Measurements from ENCODE around the gene SPDYE16.
"Not testable (repeated sequence)": the region's sequence is repeated elsewhere in the genome, so short reads cannot be mapped to it uniquely, and the experiment has no call there.

SPDYE16 gene

DNA sequence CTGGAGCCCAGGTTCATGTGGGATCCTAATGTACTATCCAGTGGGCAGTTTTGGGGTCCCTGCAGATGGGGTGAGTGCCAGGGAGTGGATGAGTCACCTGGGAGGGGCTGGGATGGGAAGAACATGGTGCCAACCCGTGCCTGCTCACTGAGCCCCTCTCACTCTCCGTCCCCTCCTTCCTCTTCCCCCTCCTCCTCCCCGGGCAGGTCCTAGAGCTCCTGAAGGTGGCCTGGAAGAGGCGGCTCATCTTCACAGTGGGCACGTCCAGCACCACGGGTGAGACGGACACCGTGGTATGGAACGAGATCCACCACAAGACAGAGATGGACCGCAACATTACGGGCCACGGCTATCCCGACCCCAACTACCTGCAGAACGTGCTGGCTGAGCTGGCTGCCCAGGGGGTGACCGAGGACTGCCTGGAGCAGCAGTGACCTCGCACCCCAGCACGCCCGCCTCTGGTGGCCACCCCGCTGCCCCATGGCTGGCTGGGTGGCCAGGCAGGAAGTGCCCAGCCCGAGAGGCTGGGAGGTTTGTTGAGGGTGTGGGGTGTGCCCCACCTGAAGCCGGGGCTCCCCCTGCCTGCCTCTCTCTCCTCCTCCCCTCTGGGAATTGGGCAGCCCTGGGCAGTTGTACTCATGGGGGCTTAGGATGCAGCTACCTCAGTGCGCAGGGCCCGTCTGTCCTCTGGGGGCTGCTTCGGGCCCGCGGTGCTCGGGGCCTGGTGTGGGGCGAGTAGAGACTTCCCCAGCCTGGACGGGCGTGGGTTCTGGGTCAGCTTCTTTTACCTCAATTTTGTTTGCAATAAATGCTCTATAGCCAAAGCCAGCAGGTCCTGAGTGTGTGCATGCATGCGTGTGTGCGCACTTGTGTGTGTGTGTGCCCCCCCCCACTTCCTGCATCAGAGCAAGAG, 37.7 kb downstream of the SPDYE16 start:
- DNase-seq (ENCODE audit: low read depth in 1 of 2, low spot score in 1 of 2): no peak

DNA sequence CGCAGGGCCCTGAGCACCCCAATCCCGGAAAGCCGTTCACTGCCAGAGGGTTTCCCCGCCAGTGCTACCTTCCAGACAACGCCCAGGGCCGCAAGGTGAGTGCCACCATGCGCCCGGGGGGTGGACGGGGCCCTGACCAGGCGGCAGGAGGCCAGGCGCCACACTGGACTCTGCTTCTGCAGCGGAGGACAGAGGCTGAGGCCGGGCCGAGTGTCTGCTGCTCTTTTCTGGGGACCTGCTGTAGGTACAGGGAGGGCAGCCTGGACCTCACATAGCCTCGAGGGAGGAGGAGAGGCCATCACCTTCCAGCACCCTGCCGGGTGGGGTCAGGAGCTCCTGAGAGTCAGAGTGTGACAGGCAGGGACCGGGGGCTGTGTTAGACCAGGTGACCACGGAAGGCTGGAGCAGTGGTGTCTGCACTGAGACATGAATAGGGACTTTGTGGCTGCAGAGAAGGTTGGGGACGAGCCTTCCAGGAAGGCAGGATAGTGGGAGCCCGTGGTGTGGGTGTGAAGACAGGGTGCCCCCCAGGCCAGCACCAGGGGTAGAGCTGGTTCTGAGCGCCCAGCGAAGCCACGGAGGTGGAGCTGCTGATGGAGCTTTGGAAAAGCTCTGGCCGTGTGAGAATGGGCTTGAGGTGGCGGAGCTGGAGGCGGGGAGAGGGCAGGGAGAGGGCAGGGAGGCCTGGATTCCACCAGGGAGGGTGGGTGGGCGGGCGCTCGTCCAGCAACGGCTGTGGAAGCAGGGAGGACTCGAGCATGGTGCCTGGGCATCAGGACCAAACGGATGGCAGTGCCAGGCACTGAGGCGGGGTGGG, 38.5 kb downstream of the SPDYE16 start:
- not testable (repeated sequence) for DNase-seq (ENCODE audit: low read depth in 1 of 2, low spot score in 1 of 2)

DNA sequence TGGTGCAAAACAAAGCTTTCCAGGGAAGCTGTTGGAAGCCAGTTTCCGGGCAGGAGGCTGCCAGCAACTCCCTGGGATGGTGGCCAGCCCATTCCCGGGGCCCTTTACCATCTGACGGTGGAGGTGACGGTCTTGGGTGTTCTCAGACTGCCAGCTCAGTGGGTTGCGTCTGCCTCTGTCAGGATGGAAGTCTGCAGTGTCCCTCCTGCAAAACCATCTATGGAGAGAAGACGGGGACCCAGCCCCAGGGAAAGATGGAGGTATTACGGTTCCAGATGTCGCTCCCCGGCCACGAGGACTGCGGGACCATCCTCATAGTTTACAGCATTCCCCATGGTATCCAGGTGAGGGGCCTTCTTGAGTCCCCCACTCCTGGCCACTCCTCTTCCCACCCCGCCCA, 39.9 kb downstream of the SPDYE16 start:
- not testable (repeated sequence) for DNase-seq (ENCODE audit: low read depth in 1 of 2, low spot score in 1 of 2)

DNA sequence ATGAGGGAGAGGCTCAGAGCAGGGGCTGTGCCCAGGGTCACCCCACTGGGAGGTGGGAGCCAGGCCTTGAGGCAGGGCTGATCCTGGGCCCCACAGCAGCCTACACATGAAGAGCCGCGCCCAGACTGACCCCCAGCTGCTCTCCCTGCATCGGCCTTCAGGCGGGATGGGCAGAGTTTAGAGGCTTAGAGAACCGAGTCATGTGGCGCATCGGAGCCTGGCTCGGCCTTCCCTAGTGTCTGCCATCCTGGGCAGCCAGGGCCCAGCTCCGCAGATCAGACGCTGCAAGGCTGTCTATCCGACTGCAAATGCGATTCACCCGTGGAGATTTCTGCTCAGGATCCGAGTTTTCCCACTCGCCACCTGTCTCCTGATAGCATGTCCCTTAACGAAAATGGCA, 40.3 kb downstream of the SPDYE16 start:
- not testable (repeated sequence) for DNase-seq (ENCODE audit: low read depth in 1 of 2, low spot score in 1 of 2)

DNA sequence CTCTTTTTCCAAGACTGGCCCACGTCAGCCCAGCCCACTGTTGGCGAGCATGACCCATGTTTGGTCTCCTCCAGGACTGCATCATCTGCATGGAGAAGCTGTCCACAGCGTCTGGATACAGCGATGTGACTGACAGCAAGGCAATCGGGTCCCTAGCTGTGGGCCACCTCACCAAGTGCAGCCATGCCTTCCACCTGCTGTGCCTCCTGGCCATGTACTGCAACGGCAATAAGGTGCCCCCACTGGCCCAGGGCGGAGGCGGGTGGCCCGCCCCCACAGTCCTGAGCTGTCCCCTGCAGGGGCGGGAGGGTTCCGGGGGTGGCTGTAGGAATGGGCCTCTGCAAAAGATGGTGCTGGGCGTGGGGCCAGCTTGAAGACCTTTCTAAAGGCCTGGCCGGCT, 40.9 kb downstream of the SPDYE16 start:
- not testable (repeated sequence) for DNase-seq (ENCODE audit: low read depth in 1 of 2, low spot score in 1 of 2)

DNA sequence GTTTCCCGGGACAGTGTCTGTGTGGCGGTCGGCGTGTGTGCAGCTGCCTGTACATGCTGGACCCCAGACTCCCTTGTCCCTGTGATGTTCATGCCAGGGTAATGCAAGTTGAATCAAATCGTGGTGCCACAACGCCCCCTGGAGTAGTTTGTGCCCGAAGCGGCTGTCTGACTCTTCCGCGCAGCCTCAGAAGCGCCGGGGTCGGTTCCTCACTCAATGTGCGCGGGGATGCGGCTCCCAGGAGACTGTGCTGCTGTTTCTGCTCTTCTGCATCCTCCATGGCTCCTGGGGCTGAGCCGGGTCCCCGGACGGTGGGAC, 43.2 kb downstream of the SPDYE16 start:
- DNase-seq (ENCODE audit: low read depth in 1 of 2, low spot score in 1 of 2): not testable (repeated sequence)

DNA sequence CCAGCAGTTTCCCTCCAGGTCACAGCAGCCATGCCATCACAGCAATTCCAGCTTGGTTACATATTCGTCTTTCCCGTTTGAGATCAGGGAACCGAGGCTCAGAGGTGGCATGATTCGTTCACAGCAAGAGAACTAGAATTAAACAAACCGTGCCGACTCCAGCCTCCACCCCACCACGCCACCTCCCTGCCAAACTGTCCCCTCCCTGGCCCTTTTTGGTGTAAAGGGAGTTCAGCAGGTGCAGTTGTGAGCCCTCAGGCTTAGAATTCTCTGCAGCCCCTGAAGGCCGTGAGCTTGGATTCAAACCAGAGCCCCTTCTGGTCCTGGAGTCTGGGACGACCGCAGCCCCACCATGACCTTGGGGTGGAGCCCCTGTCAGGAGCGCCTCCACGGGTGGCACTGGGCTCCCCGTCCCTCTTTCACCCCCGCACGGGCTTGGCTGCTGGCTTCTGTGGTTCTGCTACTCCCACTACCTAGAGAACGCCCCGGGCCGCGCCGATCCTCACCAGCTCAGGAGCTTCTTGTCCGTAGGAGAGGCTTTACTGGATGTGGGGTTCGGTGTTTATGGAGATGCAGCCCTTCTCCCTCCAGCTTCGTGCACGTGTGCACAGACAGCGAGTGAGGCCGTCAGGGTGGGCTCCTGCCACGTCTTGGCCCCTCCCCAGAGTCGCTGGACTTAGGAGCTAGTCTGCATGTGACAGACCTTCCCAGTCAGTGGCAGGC, 43.7 kb downstream of the SPDYE16 start:
- not testable (repeated sequence) for DNase-seq (ENCODE audit: low read depth in 1 of 2, low spot score in 1 of 2)

DNA sequence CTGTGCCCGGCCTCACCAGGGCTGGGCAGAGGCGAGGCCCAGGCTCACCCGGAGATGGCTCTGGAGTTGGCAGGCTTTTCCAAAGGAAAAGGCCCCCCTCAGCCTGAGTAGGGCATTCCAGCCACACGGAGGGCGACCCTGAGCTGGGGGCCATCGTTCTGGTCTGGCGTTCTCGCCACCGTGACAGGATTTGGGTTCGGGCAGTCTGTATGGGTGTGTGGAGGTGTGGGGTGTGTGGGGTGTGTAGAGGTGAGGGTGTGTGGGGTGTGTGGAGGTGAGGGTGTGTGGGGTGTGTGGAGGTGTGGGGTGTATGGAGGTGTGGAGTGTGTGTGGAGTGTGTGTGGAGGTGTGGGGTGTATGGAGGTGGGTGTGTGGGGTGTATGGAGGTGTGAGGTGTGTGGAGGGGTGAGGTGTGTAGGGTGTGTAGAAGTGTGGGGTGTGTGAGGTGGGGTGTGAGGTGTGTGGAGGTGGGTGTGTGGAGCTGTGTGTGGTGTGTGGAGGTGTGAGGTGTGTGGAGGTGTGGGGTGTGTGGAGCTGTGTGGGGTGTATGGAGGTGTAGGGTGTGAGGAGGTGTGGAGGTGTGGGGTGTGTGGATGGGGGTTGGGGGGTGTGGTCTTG, 44.4 kb downstream of the SPDYE16 start:
- DNase-seq (ENCODE audit: low read depth in 1 of 2, low spot score in 1 of 2): not testable (repeated sequence)

DNA sequence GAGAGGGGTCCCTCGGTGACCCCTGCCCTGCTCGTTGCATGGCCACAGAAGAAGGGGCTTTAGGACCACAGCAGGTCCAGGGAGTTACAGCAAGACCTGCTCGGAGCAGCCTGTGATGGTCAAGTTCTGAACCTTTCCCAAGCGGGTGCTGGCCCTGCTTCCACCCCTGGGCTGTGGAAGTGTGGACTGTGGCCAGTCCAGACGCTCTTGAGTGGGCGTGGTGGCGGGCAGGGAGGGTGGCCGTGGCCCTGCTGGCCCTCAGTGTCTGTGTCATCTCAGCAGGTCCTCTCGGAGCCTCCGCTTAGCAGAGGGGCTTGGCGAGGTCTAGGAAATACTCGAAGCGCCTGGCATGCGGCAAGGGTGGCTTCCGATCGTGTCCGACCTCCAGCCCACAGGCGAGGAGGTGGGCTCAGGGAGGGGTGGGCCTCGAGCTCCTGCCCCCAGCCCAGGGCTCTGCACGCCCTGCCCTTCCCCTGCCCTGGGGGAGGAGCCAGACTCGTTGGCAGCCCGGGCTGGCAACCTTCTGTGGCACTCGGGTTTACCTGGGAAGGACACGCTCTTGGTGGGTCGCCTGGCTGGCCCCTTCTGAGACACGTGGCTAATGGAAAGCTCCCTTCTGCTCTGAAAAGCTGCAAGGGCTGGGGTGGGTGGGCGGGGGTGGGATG, 45.0 kb downstream of the SPDYE16 start:
- not testable (repeated sequence) for DNase-seq (ENCODE audit: low read depth in 1 of 2, low spot score in 1 of 2)

DNA sequence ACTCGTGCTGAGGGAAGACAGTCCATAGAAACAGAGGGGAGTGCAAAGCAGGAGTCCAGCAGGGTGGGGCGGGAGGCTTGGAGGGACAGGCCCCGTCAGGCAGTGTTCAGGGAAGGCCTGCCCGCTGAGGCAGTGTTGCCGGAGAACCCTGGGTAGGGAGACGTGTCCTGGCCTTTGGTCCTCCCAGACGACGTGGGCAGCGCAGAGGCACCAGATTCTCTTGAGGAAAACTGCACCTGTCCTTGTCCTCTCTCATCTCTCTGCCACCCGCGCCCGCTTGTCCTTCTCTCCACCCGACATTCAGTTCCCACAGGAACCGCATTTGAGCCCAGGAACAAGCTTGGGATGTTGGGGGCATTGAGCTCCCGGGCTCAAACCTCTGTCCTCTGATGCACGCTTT, 47.4 kb downstream of the SPDYE16 start:
- not testable (repeated sequence) for DNase-seq (ENCODE audit: low read depth in 1 of 2, low spot score in 1 of 2)

DNA sequence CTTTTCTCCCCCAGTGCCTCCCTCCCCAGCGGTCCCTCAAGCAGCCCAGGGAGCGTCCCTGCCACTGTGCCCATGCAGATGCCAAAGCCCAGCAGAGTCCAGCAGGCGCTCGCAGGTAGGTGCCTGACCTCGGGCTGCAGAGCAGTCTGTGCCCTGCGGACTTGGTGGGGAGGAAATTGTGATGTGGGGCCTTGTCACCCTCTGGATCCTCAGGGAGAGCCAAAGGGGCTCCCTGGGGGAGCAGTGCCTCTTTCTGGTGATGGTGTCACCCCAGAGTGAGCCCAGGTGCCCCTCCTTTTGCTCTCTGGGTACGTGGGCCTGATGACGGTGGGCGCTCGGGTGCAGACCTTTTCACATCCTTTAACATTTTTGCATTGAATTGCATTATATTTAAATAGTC, 51.0 kb downstream of the SPDYE16 start:
- DNase-seq (ENCODE audit: low read depth in 1 of 2, low spot score in 1 of 2): not testable (repeated sequence)

DNA sequence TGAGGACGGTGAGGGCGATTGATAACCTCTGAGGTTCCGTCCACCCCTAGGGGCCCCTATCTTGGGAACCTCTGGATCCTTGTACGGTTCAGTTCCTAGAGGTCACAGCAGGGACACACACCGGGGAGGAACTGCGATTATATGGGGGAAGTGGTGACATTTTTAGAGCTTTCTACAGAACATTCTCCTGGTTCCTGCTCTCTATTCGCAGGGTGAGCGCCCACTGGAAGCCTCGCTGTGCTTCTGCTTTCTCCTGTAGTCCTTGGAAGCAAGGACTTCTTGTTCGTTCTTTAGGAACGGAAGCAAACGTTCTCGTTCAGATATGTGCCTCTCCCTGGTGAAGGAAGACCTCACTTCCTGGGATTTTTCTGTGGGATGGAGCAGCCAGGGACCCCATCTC, 55.1 kb downstream of the SPDYE16 start:
- DNase-seq (ENCODE audit: low read depth in 1 of 2, low spot score in 1 of 2): not testable (repeated sequence)

DNA sequence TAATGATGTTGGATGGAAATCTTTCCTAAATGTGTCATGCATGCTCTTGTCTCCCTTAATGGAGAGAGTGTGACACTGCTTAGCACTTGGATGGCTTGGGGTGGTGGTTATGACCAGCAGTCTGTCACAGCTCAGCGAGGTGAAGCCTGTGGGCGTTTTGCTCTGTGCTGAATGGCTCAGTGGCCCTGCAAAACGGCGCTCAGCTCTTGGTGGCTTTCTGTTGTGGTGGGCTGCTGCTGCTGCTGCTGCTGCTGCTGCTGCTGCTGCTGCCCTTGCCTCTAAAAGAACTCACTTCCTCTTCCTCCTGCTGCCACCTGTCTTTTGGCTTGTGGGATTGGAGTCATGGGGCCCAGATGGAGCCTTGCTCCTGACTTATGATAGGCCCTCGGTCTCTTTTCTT, 56.5 kb downstream of the SPDYE16 start:
- DNase-seq (ENCODE audit: low read depth in 1 of 2, low spot score in 1 of 2): not testable (repeated sequence)

DNA sequence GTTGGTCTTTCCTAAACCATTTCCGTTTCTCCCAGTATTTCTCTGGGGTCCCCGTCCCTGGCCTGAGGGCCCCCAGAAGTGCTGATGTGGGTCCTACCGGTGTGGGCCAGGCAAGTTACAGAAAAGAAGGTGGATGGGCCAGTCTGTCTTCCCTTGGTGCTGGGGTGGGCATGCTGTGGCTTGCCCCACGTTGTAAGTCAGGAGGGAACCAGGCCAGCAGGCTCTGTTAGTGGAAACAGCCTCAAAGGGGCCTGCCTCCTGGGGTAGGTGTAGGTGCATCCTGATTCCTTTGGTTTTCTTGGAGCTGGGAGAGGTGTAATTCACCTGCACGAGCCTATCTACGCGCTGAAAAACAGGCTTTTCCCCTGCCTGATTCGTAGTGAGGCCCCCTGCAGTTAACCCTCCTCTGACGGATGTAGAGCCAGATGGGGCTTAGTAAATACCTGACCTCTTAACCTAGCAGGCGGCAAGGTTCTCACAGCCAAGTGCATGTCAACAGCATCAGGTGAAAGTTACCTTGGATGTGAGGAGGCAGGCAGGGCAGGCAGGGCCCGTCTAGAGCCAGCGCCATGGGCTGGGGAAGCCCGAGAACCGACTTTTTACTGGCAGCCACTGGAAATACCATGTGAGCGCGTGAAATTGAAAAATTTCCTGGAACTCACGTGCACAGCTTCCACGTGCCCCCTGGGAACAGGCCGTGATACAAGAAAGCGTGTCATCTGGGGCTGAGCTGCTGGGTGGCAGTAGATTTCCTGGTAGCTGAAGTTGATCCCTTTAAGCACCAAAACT, 57.1 kb downstream of the SPDYE16 start:
- not testable (repeated sequence) for DNase-seq (ENCODE audit: low read depth in 1 of 2, low spot score in 1 of 2)

DNA sequence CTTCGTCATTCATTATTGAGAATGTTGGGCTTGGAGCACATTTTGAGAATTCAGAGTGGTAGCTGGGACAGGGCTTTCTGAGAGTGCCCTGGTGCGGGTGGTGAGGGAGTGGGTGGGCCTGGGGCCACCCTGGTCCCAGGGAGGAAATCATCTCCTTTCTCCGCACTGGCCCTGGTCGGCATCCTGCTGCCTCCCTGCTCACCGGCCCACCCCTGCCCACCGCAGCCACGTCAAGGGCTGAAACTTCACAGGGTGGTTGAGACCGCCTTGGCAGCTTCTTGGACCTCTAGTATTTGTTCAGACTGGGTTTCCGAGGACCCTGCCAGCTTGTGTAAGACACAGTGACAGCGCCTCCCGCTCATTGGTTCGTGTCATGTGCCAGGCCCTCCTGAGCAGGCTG, 58.6 kb downstream of the SPDYE16 start:
- DNase-seq (ENCODE audit: low read depth in 1 of 2, low spot score in 1 of 2): not testable (repeated sequence)

DNA sequence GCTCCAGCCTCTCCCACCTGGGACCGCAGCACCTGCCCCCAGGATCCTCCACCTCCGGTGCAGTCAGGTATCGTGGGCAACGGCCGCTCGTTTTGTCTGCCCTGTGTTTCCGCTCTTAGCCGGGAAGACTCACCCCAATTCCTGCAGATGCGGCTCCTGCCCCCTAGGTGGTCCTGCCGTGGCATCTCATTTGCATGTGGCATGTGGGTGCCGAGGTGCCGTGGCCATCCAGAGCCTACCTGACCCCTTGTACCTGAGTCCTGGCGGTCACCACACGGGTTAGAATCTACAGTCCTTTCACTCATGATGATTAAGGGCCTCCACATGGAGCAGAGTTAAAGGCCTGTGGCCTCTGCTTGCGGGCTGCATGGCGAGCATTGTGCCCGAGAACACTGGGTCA, 60.0 kb downstream of the SPDYE16 start:
- not testable (repeated sequence) for DNase-seq (ENCODE audit: low read depth in 1 of 2, low spot score in 1 of 2)

DNA sequence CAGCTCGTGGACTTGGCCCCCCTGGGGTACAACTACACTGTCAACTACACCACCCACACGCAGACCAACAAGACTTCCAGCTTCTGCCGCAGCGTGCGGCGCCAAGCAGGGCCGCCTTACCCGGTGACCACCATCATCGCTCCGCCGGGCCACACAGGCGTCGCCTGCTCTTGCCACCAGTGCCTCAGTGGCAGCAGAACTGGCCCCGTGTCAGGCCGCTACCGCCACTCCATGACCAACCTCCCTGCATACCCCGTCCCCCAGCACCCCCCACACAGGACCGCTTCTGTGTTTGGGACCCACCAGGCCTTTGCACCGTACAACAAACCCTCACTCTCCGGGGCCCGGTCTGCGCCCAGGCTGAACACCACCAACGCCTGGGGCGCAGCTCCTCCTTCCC, 60.4 kb downstream of the SPDYE16 start:
- DNase-seq (ENCODE audit: low read depth in 1 of 2, low spot score in 1 of 2): not testable (repeated sequence)

Data from stimulated activated CD4-positive, alpha-beta T cell treated with anti-CD3 and anti-CD28 coated beads, Interleukin-15, amount 100 ng/mL, for 1 hour (primary cell).